Erythroblast (primary cell): ENCODE data around the gene ANKRD6.

Source experiments
- GATA1 ChIP-seq: IDR thresholded peaks from 2 replicates; pipeline ENCODE4 v1.6.1; 2011; ENCODE audit warnings: low read depth, mild to moderate bottlenecking, control low read depth, low read length, moderate library complexity
- POLR2A ChIP-seq: IDR thresholded peaks from 2 replicates; pipeline ENCODE4 v1.6.1; 2011; ENCODE audit warnings: mild to moderate bottlenecking, low read length

DNA sequence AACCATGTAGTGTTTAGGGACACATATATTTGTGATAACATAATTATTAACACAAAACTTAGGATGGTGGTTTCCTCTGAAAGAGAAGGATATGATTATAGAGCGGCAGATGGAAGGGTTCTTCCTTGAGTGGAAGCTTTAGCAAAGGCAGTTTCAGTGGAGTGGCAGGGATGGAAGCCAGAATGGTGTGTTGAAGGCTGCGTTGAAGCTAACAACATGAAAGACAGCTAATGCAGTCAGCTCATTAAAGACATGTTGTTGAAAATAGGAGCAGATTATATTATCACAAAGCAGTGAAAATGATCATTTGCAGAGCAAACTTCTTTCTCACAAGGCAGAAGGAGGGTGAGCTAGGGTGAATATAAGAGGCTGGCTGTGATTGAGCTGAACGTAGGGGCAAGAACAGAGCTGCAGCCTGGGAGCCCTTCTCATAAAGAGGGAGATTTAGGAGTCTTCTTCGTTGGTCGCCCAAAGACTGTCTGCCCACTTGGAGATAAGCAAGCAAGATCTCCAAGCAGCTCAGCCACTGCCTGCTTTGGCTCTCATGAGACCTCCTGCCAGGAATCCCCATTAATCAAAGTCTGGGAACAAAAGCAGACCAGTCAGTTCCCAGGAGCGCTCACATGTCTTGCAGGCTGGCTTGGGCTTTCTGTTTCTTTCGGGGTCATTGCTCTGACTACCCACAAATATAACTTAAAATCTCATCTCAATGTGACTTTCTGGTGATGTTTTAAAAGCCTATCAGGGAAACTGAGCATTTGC is 2.6 kb upstream of the ANKRD6 start:
- TF ChIP-seq POLR2A (no peak), GATA1 (no peak)
